DND-41 (cell line): Measurements from ENCODE around the gene SHB.

Experiments
- CTCF ChIP-seq: IDR thresholded peaks from 2 replicates; pipeline ENCODE4 v1.5.1; 2012; ENCODE audit warnings: borderline replicate concordance, low read length, moderate library complexity, mild to moderate bottlenecking; ENCODE audit not compliant: poor library complexity, severe bottlenecking; ENCODE audit errors: extremely low read depth
- EZH2 ChIP-seq: IDR thresholded peaks from 3 replicates; pipeline ENCODE4 v1.6.1; 2012; ENCODE audit warnings: borderline replicate concordance, low read depth, mild to moderate bottlenecking, moderate library complexity, low read length, inconsistent platforms; ENCODE audit not compliant: severe bottlenecking

GRCh38 chr9:37873955-37874354 lies 195.1 kb downstream of the SHB start:
- no peak for TF ChIP-seq CTCF
- no peak for TF ChIP-seq EZH2
